Omental fat pad (tissue), 4 donors: ENCODE data around the gene PPP1R14C. TPM values are rescaled to one million over a fixed set of nuclear protein-coding genes. Genes with fewer than 3 reads are reported as not detected.
"Not testable (repeated sequence)": the region's sequence is repeated elsewhere in the genome, so short reads cannot be mapped to it uniquely, and the experiment has no call there.

ENCODE experiments used
- ATAC-seq: fragments of 150-250 bp; one replicate; pipeline ENCODE4 v1.9.1; 2016; ENCODE audit warnings: mild to moderate bottlenecking, moderate library complexity; ENCODE audit not compliant: low FRiP score
- DNase-seq: peaks from one replicate; pipeline ENCODE4 v3.0.0-alpha.2; 2019; ENCODE audit warnings: low spot score
- CTCF ChIP-seq, 3 donors: fragments of 450-650 bp; IDR thresholded peaks; one replicate each; pipeline ENCODE4 v1.5.1; 2016 to 2017; ENCODE audit warnings: antibody characterized with exemption in 3 of 3, mild to moderate bottlenecking in 3 of 3, moderate library complexity in 2 of 3
- total RNA-seq, 4 donors: library from RNA; depleted of rRNA; stranded (reverse); fragments of >200 nt; gene quantifications; one replicate each; pipeline ENCODE4 v1.1.0, GENCODE V29; 2016

PPP1R14C gene
- total RNA-seq, 4 donors from 2014 or later, result 0.31 to 1.1 TPM; not detected in 2

DNA sequence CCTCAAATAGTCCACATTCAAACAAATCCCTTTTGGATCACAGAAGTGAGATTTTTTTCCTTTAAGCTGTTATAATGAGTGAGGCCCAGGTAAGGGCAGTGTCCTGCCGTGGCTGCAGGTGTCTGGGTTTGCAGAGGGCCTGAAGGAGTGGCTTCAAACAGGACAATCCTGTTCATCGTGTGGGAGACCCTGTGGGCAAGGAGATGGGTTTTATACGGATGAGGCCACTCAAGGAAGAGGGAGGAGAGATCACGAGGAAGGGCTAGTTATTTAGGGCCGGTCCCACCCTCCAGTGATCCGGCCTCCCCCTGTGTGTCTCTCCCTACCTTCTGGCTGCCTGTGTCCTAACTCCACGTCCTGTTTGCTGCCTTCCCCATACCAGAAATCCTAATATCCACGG, 33.8 kb downstream of the PPP1R14C start:
- ATAC-seq (no peak), DNase-seq (no peak)
- no peak for TF ChIP-seq CTCF (IDR thresholded peaks at IDR 0.05)

DNA sequence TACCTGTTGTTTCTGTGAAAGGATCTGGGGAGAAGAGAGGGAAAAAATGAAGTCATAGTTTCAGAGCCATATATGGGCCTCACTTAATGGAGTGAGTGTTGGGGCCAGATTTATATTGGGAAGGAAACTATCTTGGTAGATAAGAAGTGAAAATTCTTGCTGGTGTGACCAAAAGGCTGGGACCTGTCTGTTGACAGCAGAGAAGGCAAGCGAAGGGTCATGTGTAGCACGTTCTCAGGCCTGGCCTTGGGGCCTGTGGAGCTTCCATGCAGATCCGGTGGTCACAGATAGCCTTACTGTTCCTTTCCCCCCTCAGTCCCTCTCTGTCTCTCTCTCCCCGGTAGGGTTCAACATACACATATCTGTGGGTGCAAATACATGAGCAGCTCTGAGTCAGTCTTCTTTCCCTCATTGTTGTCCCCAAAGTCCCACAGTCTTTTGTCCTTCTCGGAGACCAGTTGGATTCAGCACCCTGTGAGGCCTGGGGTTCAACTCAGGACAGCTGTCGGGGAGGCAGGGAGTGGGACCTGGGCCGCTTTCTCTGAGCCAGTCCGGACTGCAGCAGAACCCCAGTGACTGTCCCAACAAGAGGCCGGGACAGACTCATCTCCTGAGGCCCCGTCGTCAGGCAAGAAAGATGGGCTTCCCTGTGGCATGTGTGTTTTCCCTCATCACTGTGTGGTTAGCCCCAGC, 34.6 kb downstream of the PPP1R14C start:
- TF ChIP-seq CTCF (IDR thresholded peaks at IDR 0.05), result no peak
- no peak for ATAC-seq
- no peak for DNase-seq

GRCh38 chr6:150177952-150178520, 35.2 kb downstream of the PPP1R14C start:
- TF ChIP-seq CTCF (IDR thresholded peaks at IDR 0.05), result no peak
- DNase-seq (no peak), ATAC-seq (no peak)

GRCh38 chr6:150179030-150179429, 36.2 kb downstream of the PPP1R14C start:
- DNase-seq, result no peak
- ATAC-seq, result no peak
- TF ChIP-seq CTCF (IDR thresholded peaks at IDR 0.05), result no peak

- not testable (repeated sequence) for ATAC-seq, DNase-seq
Measured at GRCh38 chr6:150179907-150180424, 37.1 kb downstream of the PPP1R14C start.

DNA sequence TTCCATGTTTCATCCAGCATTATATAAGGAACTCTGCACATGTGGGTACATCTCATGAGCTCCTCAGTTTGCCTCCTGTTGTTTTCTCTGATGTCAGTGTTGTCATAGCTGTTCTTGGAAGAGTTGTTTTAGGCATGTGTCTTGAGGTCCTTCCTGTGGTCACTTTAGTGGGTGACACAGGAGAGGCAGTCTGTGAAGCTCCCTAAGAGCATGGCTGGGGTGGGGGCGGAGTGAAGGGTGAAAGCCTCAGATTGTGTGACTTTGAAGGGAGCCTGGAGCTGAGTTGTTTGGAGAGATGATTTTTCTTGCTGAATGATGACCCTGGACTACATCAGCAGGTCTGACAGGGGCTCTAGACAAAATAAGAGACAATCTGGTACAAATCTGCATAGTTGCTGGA, 37.7 kb downstream of the PPP1R14C start:
- ATAC-seq, result no peak
- TF ChIP-seq CTCF (IDR thresholded peaks at IDR 0.05), result no peak

DNA sequence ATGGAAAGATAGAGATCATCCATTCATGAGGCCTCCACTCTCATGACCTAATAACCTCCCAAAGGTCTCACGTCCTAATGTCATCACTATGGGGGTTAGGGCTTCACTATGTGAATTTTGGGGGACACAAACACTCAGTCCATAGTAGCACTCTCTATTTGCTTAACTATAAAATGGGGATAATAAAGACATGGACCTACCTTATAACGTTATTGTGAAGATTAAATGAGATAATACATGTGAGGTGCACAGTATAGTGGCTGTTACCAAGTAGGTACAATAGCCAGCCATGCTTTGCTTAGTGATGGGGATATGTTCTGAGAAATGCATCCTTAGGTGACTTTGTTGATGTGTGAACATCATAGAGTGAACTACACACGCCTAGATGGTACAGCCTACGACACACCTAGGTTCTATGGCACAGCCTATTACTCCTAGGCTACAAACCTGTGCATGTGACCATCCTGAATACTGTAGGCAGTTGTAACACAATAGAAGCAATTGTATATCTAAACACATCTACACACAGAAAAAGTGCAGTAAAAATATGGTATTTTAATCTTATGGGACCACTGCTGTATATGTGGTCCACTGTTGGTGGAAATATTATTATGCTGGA, 39.7 kb downstream of the PPP1R14C start:
- ATAC-seq (no peak), DNase-seq (no peak)
- TF ChIP-seq CTCF (IDR thresholded peaks at IDR 0.05), result no peak

More for the DNA sequence above, 37.7 kb downstream of the PPP1R14C start:
- no peak for DNase-seq
